Esophagus squamous epithelium (tissue), 4 donors: ENCODE data around the gene PRKN.

Experiments
- POLR2A ChIP-seq, 4 donors: fragments of 450-650 bp; IDR thresholded peaks; one replicate each; pipeline ENCODE4 v1.6.1; 2017; ENCODE audit warnings: antibody characterized with exemption in 4 of 4, mild to moderate bottlenecking in 4 of 4, moderate library complexity in 3 of 4
- TF ChIP-seq, protein P1 (sequence below), 6 experiments: fragments of 450-650 bp in 4 of 6; fragments of 200-600 bp in 2 of 6; sonication (generic) in 2 of 6; IDR thresholded peaks; one replicate each; pipeline ENCODE4 v1.5.1; 2016 to 2019; ENCODE audit warnings: antibody characterized with exemption in 6 of 6, mild to moderate bottlenecking in 4 of 6, moderate library complexity in 4 of 6

GRCh38 chr6:161959072-161959471 lies 768.5 kb downstream of the PRKN start:
- TF ChIP-seq, protein P1, sequence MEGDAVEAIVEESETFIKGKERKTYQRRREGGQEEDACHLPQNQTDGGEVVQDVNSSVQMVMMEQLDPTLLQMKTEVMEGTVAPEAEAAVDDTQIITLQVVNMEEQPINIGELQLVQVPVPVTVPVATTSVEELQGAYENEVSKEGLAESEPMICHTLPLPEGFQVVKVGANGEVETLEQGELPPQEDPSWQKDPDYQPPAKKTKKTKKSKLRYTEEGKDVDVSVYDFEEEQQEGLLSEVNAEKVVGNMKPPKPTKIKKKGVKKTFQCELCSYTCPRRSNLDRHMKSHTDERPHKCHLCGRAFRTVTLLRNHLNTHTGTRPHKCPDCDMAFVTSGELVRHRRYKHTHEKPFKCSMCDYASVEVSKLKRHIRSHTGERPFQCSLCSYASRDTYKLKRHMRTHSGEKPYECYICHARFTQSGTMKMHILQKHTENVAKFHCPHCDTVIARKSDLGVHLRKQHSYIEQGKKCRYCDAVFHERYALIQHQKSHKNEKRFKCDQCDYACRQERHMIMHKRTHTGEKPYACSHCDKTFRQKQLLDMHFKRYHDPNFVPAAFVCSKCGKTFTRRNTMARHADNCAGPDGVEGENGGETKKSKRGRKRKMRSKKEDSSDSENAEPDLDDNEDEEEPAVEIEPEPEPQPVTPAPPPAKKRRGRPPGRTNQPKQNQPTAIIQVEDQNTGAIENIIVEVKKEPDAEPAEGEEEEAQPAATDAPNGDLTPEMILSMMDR (IDR thresholded peaks at IDR 0.05), result no peak
- no peak for TF ChIP-seq POLR2A (IDR thresholded peaks at IDR 0.05)
